GM10248 (cell line): ENCODE data around the gene FAM83B.
"Not testable (repeated sequence)": the region's sequence is repeated elsewhere in the genome, so short reads cannot be mapped to it uniquely, and the experiment has no call there.

Experiments used
- CTCF ChIA-PET: fragments of 300-600 bp; sonication (Branson Sonifier 250); formaldehyde crosslinking; extraction: SDS; loops from one replicate; lab custom pipeline; 2021; ENCODE audit warnings: antibody characterized with exemption; lab: Yijun Ruan, JAX
- POLR2A ChIA-PET: fragments of 350-650 bp; sonication (Branson Sonifier 250); formaldehyde crosslinking; extraction: SDS; loops from one replicate; lab custom pipeline; 2020; ENCODE audit warnings: antibody characterized with exemption; lab: Yijun Ruan, JAX
- DNase-seq: peaks from one replicate; pipeline ENCODE4 v3.0.0; 2012; ENCODE audit errors: extremely low spot score
- CTCF ChIP-seq: IDR thresholded peaks from 2 replicates; pipeline ENCODE4 v1.5.1; 2012; ENCODE audit warnings: mild to moderate bottlenecking, low read depth; ENCODE audit errors: extremely low read depth, missing control alignments, control extremely low read depth

The FAM83B gene

DNA sequence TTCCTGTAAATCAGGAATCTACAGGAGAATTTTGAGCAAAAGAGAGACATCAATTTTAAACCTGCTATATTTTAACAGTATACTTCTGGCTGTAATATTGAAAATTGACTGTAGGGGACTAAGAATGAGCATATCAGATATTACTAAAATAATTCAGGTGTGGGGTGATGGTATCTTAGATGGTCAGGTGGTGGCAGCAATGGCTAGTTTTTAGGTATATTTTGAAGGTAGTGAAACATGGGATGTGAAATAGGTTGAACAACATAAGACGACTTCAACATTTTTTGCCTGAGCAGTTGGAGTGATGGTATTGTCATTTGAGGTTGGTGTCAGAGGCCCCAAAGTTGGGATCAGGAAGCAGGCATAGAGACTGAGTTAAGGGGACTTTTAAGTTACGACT lies 32.1 kb downstream of the FAM83B start:
- POLR2A ChIA-PET = no interaction called here
- TF ChIP-seq CTCF = no peak
- CTCF ChIA-PET = no interaction called here
- DNase-seq = no peak

- ChIA-PET POLR2A (no interaction called here), CTCF (interaction anchor here (0.7 kb wide), 1 partner anchor 21 kb away, joined by 3 read pairs; no protein-coding TSS in a partner anchor)
- no peak for DNase-seq
- TF ChIP-seq CTCF = no peak
These were observed 32.8 kb downstream of the FAM83B start for GRCh38 chr6:54879188-54879985.

- no peak for DNase-seq
- ChIA-PET CTCF (no interaction called here), POLR2A (no interaction called here)
- TF ChIP-seq CTCF = no peak
These were observed 34.6 kb downstream of the FAM83B start for GRCh38 chr6:54881067-54881730.

GRCh38 chr6:54881891-54882290 lies 35.3 kb downstream of the FAM83B start:
- POLR2A ChIA-PET, DNase-seq, CTCF ChIA-PET: not testable (repeated sequence)

DNA sequence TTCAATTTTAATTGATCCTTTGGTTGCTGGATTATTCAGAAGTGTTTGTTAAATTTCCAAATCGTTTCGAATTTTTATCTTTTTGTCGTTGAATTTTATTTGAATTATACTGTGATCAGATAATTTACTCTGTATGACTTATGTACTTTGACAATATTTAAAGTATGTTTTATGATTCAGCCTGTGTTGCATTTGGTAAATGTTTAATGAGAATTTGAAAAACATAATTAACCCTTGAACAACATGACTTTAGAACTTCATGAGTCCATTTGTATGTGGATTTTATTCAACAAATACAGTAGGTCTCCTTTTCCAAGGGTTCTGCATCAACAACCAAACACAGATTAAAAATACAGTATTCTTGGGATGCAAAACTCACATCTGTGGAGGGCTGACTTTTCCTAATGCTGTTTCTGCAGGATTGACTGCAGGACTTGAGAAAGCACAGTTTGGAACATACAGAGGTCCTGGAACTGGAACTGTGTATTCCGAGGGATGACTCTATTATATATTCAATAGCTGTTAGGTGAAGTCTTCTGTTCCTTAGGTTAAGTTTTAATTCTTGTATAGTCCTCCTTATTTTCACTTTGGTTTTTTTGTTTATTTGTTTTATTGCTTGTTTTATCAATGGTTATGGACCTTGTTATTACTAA lies 40.5 kb downstream of the FAM83B start:
- ChIA-PET CTCF (no interaction called here), POLR2A (no interaction called here)
- no peak for DNase-seq
- TF ChIP-seq CTCF = no peak

GRCh38 chr6:54891536-54891935 lies 45.0 kb downstream of the FAM83B start:
- no peak for TF ChIP-seq CTCF
- no peak for DNase-seq
- POLR2A ChIA-PET = no interaction called here
- CTCF ChIA-PET = interaction anchor here (0.9 kb wide), 1 partner anchor 8 kb away, joined by 3 read pairs; no protein-coding TSS in a partner anchor
